IMR-90 (cell line): ENCODE measurements around the gene STAT5A. TPM values are rescaled to one million over a fixed set of nuclear protein-coding genes. Genes with fewer than 3 reads are reported as not detected.

ENCODE experiments used
- ATAC-seq: fragments of 200-7000 bp; cut with Tn5 transposase; 2 replicates; pipeline ENCODE4 v1.9.1; 2020; ENCODE audit warnings: low read depth, mild to moderate bottlenecking, moderate library complexity
- BruUV-seq: library from RNA; stranded (reverse); fragments of 400-500 nt; replicated peaks from 2 replicates; lab custom pipeline; 2021; lab: Mats Ljungman, UMichigan
- CTCF ChIA-PET: fragments of 300-600 bp; formaldehyde crosslinking; extraction: SDS; loops from one replicate; lab custom pipeline; 2021; ENCODE audit warnings: antibody characterized with exemption; lab: Yijun Ruan, JAX
- POLR2A ChIA-PET: fragments of 300-600 bp; sonication (Branson Sonifier 250); formaldehyde crosslinking; loops from one replicate; lab custom pipeline; 2022; ENCODE audit warnings: antibody characterized with exemption; ENCODE audit not compliant: unreplicated experiment; lab: Charles Lee
- DNase-seq: peaks from one replicate; pipeline ENCODE4 v3.0.0; 2013
- H2AFZ ChIP-seq: replicated peaks from 2 replicates; pipeline ENCODE3; 2013; ENCODE audit warnings: low read length, mild to moderate bottlenecking; ENCODE audit not compliant: poor library complexity
- H2AK5ac ChIP-seq: 2 replicates; pipeline ENCODE4 v1.6.1; 2013; ENCODE audit warnings: low read depth, low read length, inconsistent platforms
- H2AK9ac ChIP-seq: replicated peaks from 2 replicates; pipeline ENCODE3; 2013; ENCODE audit warnings: mild to moderate bottlenecking, low read depth, low read length, moderate library complexity; ENCODE audit not compliant: poor library complexity
- H2BK120ac ChIP-seq: 2 replicates; pipeline ENCODE4 v1.6.1; 2013; ENCODE audit warnings: low read depth, low read length, inconsistent platforms
- H2BK15ac ChIP-seq: 3 replicates; pipeline ENCODE4 v1.6.1; 2013; ENCODE audit warnings: low read depth, low read length, inconsistent platforms
- H2BK20ac ChIP-seq: 2 replicates; pipeline ENCODE4 v1.6.1; 2013; ENCODE audit warnings: low read depth, mild to moderate bottlenecking, inconsistent platforms, low read length, moderate library complexity
- H2BK5ac ChIP-seq: 2 replicates; pipeline ENCODE4 v1.6.1; 2013; ENCODE audit warnings: mild to moderate bottlenecking, low read depth, low read length, inconsistent platforms; ENCODE audit not compliant: poor library complexity, severe bottlenecking
- H3K14ac ChIP-seq: replicated peaks from 2 replicates; pipeline ENCODE4 v1.6.1; 2013; ENCODE audit warnings: low read depth, low read length, inconsistent platforms
- H3K18ac ChIP-seq: 2 replicates; pipeline ENCODE4 v1.6.1; 2013; ENCODE audit warnings: low read depth, low read length, control low read depth
- H3K23ac ChIP-seq: 2 replicates; pipeline ENCODE4 v1.6.1; 2013; ENCODE audit warnings: low read depth, low read length, inconsistent platforms
- H3K27ac ChIP-seq: 2 replicates; pipeline ENCODE4 v1.5.1; 2013; ENCODE audit warnings: mild to moderate bottlenecking, control low read depth, low read length; ENCODE audit not compliant: insufficient read depth
- H3K27me3 ChIP-seq: 2 replicates; pipeline ENCODE4 v1.6.1; 2013; ENCODE audit warnings: low read length; ENCODE audit not compliant: control insufficient read depth, insufficient read depth
- H3K36me3 ChIP-seq: 2 replicates; pipeline ENCODE4 v1.6.1; 2013; ENCODE audit warnings: low read length, mixed read lengths; ENCODE audit not compliant: control insufficient read depth, insufficient read depth
- H3K4ac ChIP-seq: 2 replicates; pipeline ENCODE4 v1.6.1; 2013; ENCODE audit warnings: low read depth, low read length, inconsistent platforms
- H3K4me1 ChIP-seq: 2 replicates; pipeline ENCODE4 v1.6.1; 2013; ENCODE audit warnings: low read length, mixed read lengths; ENCODE audit not compliant: control insufficient read depth, insufficient read depth
- H3K4me2 ChIP-seq: 2 replicates; pipeline ENCODE4 v1.6.1; 2013; ENCODE audit warnings: low read depth, mild to moderate bottlenecking, control low read depth, low read length, moderate library complexity
- H3K4me3 ChIP-seq: 2 replicates; pipeline ENCODE4 v1.5.1; 2013; ENCODE audit warnings: low read depth, mild to moderate bottlenecking, control low read depth, low read length, moderate library complexity; ENCODE audit not compliant: insufficient read depth
- H3K56ac ChIP-seq: 2 replicates; pipeline ENCODE4 v1.6.1; 2013; ENCODE audit warnings: low read length, inconsistent platforms; ENCODE audit not compliant: insufficient read depth; ENCODE audit errors: extremely low read depth
- H3K79me1 ChIP-seq, 2 experiments: 2 replicates each; pipeline ENCODE4 v1.6.1; 2013; ENCODE audit warnings: low read length in 2 of 2, inconsistent platforms in 1 of 2, low read depth in 1 of 2
- H3K9ac ChIP-seq: 2 replicates; pipeline ENCODE4 v1.6.1; 2013; ENCODE audit warnings: low read depth, low read length, control low read depth
- H3K9me1 ChIP-seq: 2 replicates; pipeline ENCODE4 v1.6.1; 2013; ENCODE audit warnings: low read length, inconsistent platforms; ENCODE audit not compliant: insufficient read depth
- H3K9me3 ChIP-seq: 2 replicates; pipeline ENCODE4 v1.6.1; 2013; ENCODE audit warnings: low read length; ENCODE audit not compliant: control insufficient read depth, insufficient read depth
- H4K20me1 ChIP-seq: 2 replicates; pipeline ENCODE4 v1.6.1; 2013; ENCODE audit warnings: low read length, inconsistent platforms; ENCODE audit not compliant: insufficient read depth
- H4K5ac ChIP-seq: 2 replicates; pipeline ENCODE4 v1.6.1; 2013; ENCODE audit warnings: mild to moderate bottlenecking, low read depth, low read length, control low read depth
- H4K8ac ChIP-seq, 2 experiments: 2 replicates each; pipeline ENCODE4 v1.6.1; 2013; ENCODE audit warnings: low read depth in 2 of 2, low read length in 2 of 2, control low read depth in 1 of 2, inconsistent platforms in 1 of 2
- H4K91ac ChIP-seq: 2 replicates; pipeline ENCODE4 v1.6.1; 2013; ENCODE audit warnings: low read depth, low read length, inconsistent platforms; ENCODE audit not compliant: insufficient read depth
- MAFK ChIP-seq: IDR thresholded peaks from 2 replicates; pipeline ENCODE4 v1.6.1; 2012; ENCODE audit warnings: low read depth, low read length, improper control_type of control experiment
- MAZ ChIP-seq: IDR thresholded peaks from 2 replicates; pipeline ENCODE4 v1.6.1; 2012; ENCODE audit warnings: low read depth, mild to moderate bottlenecking, low read length, improper control_type of control experiment, moderate library complexity, borderline replicate concordance
- MXI1 ChIP-seq: IDR thresholded peaks from 2 replicates; pipeline ENCODE4 v1.6.1; 2012; ENCODE audit warnings: low read depth, mild to moderate bottlenecking, low read length, moderate library complexity, borderline replicate concordance
- NFE2L2 ChIP-seq: fragments of 150-350 bp; IDR thresholded peaks from 2 replicates; pipeline ENCODE4 v1.6.1; 2016; ENCODE audit warnings: low read depth, mild to moderate bottlenecking, low read length
- POLR2A ChIP-seq: IDR thresholded peaks from 2 replicates; pipeline ENCODE4 v1.6.1; 2012; ENCODE audit warnings: mild to moderate bottlenecking, low read depth, low read length
- RAD21 ChIP-seq: IDR thresholded peaks from 2 replicates; pipeline ENCODE4 v1.6.1; 2012; ENCODE audit warnings: low read length, improper control_type of control experiment
- RCOR1 ChIP-seq: IDR thresholded peaks from 2 replicates; pipeline ENCODE4 v1.6.1; 2012; ENCODE audit warnings: mild to moderate bottlenecking, low read length, improper control_type of control experiment; ENCODE audit not compliant: insufficient replicate concordance
- RFX5 ChIP-seq: IDR thresholded peaks from 2 replicates; pipeline ENCODE4 v1.8.0; 2012; ENCODE audit warnings: low read depth, mild to moderate bottlenecking, low read length, moderate library complexity
- WGBS, 2 experiments: methylation state at CpG; one replicate each; pipeline versions ENCODE4 v1.1.5 to v1.1.7; 2013; ENCODE audit warnings: missing lambda C conversion rate in 2 of 2; ENCODE audit not compliant: insufficient read length in 1 of 2; ENCODE audit errors: extremely low coverage in 2 of 2; 5-methylcytosine and 5-hydroxymethylcytosine counted together
- dilution Hi-C: fragments of 300-500 bp; cut with HindIII; formaldehyde crosslinking; loops from one replicate; pipeline ENCODE4 v1.14.3; 2018; ENCODE audit warnings: low sequenced_read_pairs; ENCODE audit not compliant: unreplicated experiment
- in situ Hi-C: fragments of 300-500 bp; cut with MboI; formaldehyde crosslinking; loops from 3 replicates; pipeline ENCODE4 v1.14.3; 2019; ENCODE audit warnings: low sequenced_read_pairs, inconsistent platforms, mixed read lengths
- intact Hi-C: fragments of 100-400 bp; cut with micrococcal nuclease; formaldehyde crosslinking; loops from 2 replicates; pipeline ENCODE4 v1.10.0; 2022
- polyA plus RNA-seq, 3 experiments: library from polyadenylated mRNA; depleted of rRNA; stranded (reverse); fragments of >200 nt; gene quantifications; 2 replicates each; pipeline ENCODE4 v1.2.3, GENCODE V29; 2012; ENCODE audit warnings: low replicate concordance in 1 of 3
- total RNA-seq: library from RNA; depleted of rRNA; stranded (reverse); fragments of >200 nt; gene quantifications from 2 replicates; pipeline ENCODE4 v1.2.3, GENCODE V29; 2012
- TF ChIP-seq, protein P1 (sequence below): fragments of 150-350 bp; IDR thresholded peaks from 2 replicates; pipeline ENCODE4 v1.6.1; 2017; ENCODE audit warnings: mild to moderate bottlenecking, antibody characterized with exemption, low read length, low read depth

STAT5A gene
- total and polyA plus RNA-seq, 2 of the 4 experiments (the other 2 are of a cell fraction) = 1.3 to 1.4 TPM

GRCh38 chr17:42286411-42287221 is 1.7 kb upstream of the STAT5A start:
- H2BK120ac ChIP-seq = no peak overlapping the region
- intact Hi-C loops = no loop called here
- H3K27ac ChIP-seq = no peak overlapping the region
- H3K9ac ChIP-seq = no peak overlapping the region
- H3K4me3 ChIP-seq = no peak overlapping the region
- H2BK15ac ChIP-seq = no peak overlapping the region
- no peak for DNase-seq
- dilution Hi-C loops = no loop called here
- H3K56ac ChIP-seq = no peak overlapping the region
- no peak overlapping the region for H3K18ac ChIP-seq
- in situ Hi-C loops = no loop called here
- no peak for ATAC-seq
- no peaks in the 10 kb centered on the region for H3K9me3 ChIP-seq
- ChIA-PET POLR2A (no interaction called here), CTCF (interaction anchor here (0.7 kb wide), 1 partner anchor 26 kb away, joined by 3 read pairs; no protein-coding TSS in a partner anchor)
- no peaks in the 10 kb centered on the region for H3K36me3 ChIP-seq
- H2AFZ ChIP-seq = peak overlapping the region; percentile 36
- TF ChIP-seq MXI1 (no peak), MAFK (no peak), NFE2L2 (no peak), POLR2A (no peak), RAD21 (no peak), RFX5 (no peak), RCOR1 (no peak), MAZ (no peak)
- TF ChIP-seq, protein P1, sequence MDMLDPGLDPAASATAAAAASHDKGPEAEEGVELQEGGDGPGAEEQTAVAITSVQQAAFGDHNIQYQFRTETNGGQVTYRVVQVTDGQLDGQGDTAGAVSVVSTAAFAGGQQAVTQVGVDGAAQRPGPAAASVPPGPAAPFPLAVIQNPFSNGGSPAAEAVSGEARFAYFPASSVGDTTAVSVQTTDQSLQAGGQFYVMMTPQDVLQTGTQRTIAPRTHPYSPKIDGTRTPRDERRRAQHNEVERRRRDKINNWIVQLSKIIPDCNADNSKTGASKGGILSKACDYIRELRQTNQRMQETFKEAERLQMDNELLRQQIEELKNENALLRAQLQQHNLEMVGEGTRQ = no peak
- no peak overlapping the region for H4K91ac ChIP-seq
- H3K27me3 ChIP-seq = no peaks in the 10 kb centered on the region; the same call in 1 of the 2 replicates
- H3K9me1 ChIP-seq = 0 out of 2 replicates have a peak, but pooled peaks cover 4% of the 10 kb centered on the region
- no peaks in the 10 kb centered on the region for H3K79me1 ChIP-seq
- WGBS, 2 experiments = no CpG with 5 or more reads among the region's 5 CpGs
- H4K5ac ChIP-seq = no peak overlapping the region
- no peak overlapping the region for H2AK5ac ChIP-seq
- no peak overlapping the region; the same call in 1 of the 2 replicates for H2BK20ac ChIP-seq
- no peak overlapping the region for H2BK5ac ChIP-seq
- no peak overlapping the region for H3K4ac ChIP-seq
- no peak overlapping the region for H4K8ac ChIP-seq
- peak overlapping the region; percentile 45 for H2AK9ac ChIP-seq
- H3K4me2 ChIP-seq = no peak overlapping the region
- no peak overlapping the region for H3K14ac ChIP-seq
- no peaks in the 10 kb centered on the region for H4K20me1 ChIP-seq
- no TSS peak for BruUV-seq
- H3K23ac ChIP-seq = no peak overlapping the region
- H3K4me1 ChIP-seq = peaks cover 14% of the 10 kb centered on the region
